ENCODE results near the gene PES1.

Gene PES1

DNA sequence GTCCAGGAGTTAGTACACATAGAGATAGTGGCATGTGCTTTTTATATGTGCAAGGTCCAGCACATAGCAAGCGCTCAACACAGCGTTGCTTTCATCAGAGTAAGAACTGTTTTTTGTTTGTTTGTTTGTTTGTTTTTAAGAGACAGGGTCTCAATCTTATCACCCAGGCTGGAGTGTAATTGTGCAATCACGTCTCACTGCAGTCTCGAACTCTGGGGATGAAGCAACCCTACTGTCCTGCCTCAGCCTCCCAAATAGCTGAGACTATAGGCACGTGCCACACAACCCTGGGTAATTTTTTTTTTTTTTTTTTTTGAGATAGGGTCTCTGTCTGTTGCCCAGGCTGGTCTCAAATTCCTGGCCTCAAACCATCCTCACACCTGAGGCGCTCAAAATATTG is 26.1 kb upstream of the PES1 start:
- TF ChIP-seq, protein P1, sequence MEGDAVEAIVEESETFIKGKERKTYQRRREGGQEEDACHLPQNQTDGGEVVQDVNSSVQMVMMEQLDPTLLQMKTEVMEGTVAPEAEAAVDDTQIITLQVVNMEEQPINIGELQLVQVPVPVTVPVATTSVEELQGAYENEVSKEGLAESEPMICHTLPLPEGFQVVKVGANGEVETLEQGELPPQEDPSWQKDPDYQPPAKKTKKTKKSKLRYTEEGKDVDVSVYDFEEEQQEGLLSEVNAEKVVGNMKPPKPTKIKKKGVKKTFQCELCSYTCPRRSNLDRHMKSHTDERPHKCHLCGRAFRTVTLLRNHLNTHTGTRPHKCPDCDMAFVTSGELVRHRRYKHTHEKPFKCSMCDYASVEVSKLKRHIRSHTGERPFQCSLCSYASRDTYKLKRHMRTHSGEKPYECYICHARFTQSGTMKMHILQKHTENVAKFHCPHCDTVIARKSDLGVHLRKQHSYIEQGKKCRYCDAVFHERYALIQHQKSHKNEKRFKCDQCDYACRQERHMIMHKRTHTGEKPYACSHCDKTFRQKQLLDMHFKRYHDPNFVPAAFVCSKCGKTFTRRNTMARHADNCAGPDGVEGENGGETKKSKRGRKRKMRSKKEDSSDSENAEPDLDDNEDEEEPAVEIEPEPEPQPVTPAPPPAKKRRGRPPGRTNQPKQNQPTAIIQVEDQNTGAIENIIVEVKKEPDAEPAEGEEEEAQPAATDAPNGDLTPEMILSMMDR (IDR thresholded peaks at IDR 0.05; ENCODE audit: low read depth, low read length, missing control alignments): no peak
- H3K4me3 ChIP-seq (ENCODE audit: low read depth, low read length): no peak overlapping the region
- DNase-seq (ENCODE audit: low read depth): no peak
- in situ Hi-C loops (cut with HindIII; ENCODE audit: low sequenced_read_pairs): no loop called here

DNA sequence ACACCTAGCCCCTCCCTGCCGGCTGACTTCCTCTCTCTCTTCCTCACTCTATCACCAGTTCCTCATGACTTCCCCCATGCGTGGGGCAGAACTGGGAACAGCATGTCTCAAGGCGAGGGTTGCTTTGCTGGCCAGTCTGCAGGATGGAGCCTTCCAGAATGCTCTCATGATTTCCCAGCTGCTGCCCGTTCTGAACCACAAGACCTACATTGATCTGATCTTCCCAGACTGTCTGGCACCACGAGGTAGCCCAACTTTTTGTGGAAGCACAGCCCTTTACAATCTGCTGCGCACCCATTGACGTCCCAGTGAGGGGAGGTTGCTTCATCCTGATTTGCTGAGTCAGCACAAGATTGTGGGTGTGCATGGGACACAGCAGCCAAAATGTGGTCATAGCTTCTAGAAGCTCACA is 23.8 kb upstream of the PES1 start:
- no peak overlapping the region for H3K4me3 ChIP-seq (ENCODE audit: low read depth, low read length)
- no peak for DNase-seq (ENCODE audit: low read depth)
- in situ Hi-C loops (cut with HindIII; ENCODE audit: low sequenced_read_pairs): no loop called here
- TF ChIP-seq, protein P1 (IDR thresholded peaks at IDR 0.05; ENCODE audit: low read depth, low read length, missing control alignments): no peak

- no peak for DNase-seq (ENCODE audit: low read depth)
- TF ChIP-seq, protein P1 (IDR thresholded peaks at IDR 0.05; ENCODE audit: low read depth, low read length, missing control alignments): no peak
- in situ Hi-C loops (cut with HindIII; ENCODE audit: low sequenced_read_pairs): no loop called here
Observed at GRCh38 chr22:30614879-30615278, 23.2 kb upstream of the PES1 start.

GRCh38 chr22:30614268-30614667 is 22.6 kb upstream of the PES1 start:
- H3K4me3 ChIP-seq (ENCODE audit: low read depth, low read length): no peak overlapping the region
- DNase-seq (ENCODE audit: low read depth): no peak
- in situ Hi-C loops (cut with HindIII; ENCODE audit: low sequenced_read_pairs): no loop called here
- TF ChIP-seq, protein P1 (IDR thresholded peaks at IDR 0.05; ENCODE audit: low read depth, low read length, missing control alignments): no peak

More at GRCh38 chr22:30614879-30615278, 23.2 kb upstream of the PES1 start:
- no peak overlapping the region for H3K4me3 ChIP-seq (ENCODE audit: low read depth, low read length)

DNA sequence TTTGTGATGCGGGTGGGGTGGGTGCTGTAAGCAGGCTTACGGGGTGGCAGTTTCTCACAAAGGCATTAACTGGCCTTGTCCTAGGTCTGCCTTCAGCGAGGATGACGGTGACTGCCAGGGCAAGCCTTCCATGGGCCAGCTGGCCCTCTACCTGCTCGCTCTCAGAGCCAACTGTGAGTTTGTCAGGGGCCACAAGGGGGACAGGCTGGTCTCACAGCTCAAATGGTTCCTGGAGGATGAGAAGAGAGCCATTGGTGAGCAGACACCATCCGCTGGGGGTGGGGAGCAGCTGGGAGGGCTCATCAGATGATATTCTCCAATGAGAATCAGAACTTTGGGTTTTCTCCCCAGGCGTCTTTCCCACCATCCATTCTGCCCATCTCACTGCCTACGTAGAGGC is 21.1 kb upstream of the PES1 start:
- no peak overlapping the region for H3K4me3 ChIP-seq (ENCODE audit: low read depth, low read length)
- no peak for DNase-seq (ENCODE audit: low read depth)
- in situ Hi-C loops (cut with HindIII; ENCODE audit: low sequenced_read_pairs): no loop called here
- TF ChIP-seq, protein P1 (IDR thresholded peaks at IDR 0.05; ENCODE audit: low read depth, low read length, missing control alignments): no peak

GRCh38 chr22:30611197-30611596 is 19.5 kb upstream of the PES1 start:
- no peak overlapping the region for H3K4me3 ChIP-seq (ENCODE audit: low read depth, low read length)
- TF ChIP-seq, protein P1 (IDR thresholded peaks at IDR 0.05; ENCODE audit: low read depth, low read length, missing control alignments): no peak
- in situ Hi-C loops (cut with HindIII; ENCODE audit: low sequenced_read_pairs): no loop called here
- no peak for DNase-seq (ENCODE audit: low read depth)

- H3K4me3 ChIP-seq (ENCODE audit: low read depth, low read length): no peak overlapping the region
- no peak for DNase-seq (ENCODE audit: low read depth)
- in situ Hi-C loops (cut with HindIII; ENCODE audit: low sequenced_read_pairs): no loop called here
- TF ChIP-seq, protein P1 (IDR thresholded peaks at IDR 0.05; ENCODE audit: low read depth, low read length, missing control alignments): no peak
Observed at GRCh38 chr22:30610299-30610698, 18.6 kb upstream of the PES1 start.
